OCI-LY1 (cell line): ENCODE results near the gene NSUN5.

Experiments
- EZH2 ChIP-seq: fragments of 200-600 bp; sonication (generic), shearing (Covaris generic); IDR thresholded peaks from 2 replicates; pipeline ENCODE4 v1.8.0; 2017; ENCODE audit warnings: borderline replicate concordance, mixed run types, mild to moderate bottlenecking, antibody characterized with exemption, low read length, moderate library complexity, mixed read lengths
- TF ChIP-seq, protein P1 (sequence below): fragments of 200-600 bp; sonication (generic), shearing (Covaris generic); IDR thresholded peaks from 2 replicates; pipeline ENCODE4 v1.5.1; 2017; ENCODE audit warnings: mild to moderate bottlenecking, antibody characterized with exemption, low read length, moderate library complexity, mixed read lengths

DNA sequence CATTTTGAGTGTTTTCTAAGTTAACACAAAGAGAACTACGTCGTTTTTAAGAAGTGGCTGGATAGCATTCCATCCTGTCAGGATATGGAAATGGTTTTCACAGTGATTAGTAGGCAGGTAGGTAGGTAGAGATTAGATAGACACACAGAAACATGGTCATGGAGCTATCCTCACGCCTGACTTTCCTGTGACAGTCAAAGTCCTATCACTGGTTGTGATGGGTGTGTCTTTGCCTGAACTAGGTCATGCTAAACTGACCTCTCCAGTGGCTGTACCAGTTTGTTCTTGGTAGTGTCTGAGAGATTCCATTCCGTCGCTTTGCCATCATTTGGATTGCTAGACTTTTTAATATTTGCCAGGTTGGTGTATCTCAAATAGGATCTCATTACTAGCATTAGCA is 47.5 kb upstream of the NSUN5 start:
- TF ChIP-seq, protein P1, sequence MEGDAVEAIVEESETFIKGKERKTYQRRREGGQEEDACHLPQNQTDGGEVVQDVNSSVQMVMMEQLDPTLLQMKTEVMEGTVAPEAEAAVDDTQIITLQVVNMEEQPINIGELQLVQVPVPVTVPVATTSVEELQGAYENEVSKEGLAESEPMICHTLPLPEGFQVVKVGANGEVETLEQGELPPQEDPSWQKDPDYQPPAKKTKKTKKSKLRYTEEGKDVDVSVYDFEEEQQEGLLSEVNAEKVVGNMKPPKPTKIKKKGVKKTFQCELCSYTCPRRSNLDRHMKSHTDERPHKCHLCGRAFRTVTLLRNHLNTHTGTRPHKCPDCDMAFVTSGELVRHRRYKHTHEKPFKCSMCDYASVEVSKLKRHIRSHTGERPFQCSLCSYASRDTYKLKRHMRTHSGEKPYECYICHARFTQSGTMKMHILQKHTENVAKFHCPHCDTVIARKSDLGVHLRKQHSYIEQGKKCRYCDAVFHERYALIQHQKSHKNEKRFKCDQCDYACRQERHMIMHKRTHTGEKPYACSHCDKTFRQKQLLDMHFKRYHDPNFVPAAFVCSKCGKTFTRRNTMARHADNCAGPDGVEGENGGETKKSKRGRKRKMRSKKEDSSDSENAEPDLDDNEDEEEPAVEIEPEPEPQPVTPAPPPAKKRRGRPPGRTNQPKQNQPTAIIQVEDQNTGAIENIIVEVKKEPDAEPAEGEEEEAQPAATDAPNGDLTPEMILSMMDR, result no peak
- no peak for TF ChIP-seq EZH2
